GM21526 (cell line): ENCODE data around the gene CLDN4.
"Not testable (repeated sequence)": the region's sequence is repeated elsewhere in the genome, so short reads cannot be mapped to it uniquely, and the experiment has no call there.

Experiments
- ATAC-seq: cut with Tn5 transposase; IDR thresholded peaks from one replicate; pipeline ENCODE4 v1.9.1; 2021; ENCODE audit warnings: moderate library complexity; ENCODE audit not compliant: unreplicated experiment, low FRiP score

CLDN4 gene

DNA sequence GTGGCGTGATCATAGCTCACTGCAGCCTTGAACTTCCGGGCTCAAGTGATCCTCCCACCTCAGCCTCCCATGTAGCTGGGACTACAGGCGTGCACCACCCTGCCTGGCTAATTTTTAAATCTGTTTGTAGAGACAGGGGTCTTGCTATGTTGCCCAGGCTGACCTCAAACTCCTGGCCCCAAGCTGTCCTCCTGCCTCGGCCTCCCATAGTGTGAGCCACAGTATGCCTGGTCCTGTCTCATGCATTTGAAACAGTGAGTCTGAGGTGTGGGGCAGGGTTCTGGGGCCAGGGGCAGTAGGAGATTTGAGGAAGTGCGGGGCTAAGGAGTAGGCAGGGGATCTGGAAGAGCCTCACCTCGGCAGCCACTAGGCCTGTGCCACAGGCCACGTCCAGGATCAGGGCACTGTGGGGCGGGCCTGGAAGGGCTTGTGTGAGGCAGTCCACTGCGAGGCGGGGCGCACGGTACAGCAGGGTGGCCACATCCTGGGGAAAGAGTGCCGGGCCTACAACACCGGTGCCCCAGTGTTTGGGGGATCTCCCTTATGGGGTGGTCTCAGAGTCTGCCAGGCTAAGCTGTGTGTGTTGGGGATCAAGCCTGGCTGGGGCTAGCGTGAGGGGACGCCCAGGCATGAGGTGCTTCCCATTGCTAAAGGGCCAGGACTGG lies 10.1 kb downstream of the CLDN4 start:
- ATAC-seq, result no peak

DNA sequence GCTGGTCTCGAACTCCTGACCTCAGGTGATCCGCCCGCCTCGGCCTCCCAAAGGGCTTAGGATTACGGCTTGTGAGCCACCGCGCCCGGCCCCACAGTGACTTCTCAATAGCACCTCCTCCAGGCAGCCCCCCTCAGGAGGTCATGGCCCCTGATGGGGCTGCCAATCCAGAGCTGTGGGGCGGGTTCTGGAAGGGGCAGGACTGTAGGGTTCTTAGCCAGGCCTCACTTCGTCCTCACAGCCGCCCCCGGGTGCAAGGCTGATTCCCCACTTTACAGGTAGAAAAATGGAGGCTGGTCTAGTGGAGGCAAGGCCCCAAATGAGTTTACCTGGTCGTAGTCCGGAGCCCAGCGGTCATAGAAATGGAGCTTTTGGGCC lies 10.9 kb downstream of the CLDN4 start:
- no peak for ATAC-seq

DNA sequence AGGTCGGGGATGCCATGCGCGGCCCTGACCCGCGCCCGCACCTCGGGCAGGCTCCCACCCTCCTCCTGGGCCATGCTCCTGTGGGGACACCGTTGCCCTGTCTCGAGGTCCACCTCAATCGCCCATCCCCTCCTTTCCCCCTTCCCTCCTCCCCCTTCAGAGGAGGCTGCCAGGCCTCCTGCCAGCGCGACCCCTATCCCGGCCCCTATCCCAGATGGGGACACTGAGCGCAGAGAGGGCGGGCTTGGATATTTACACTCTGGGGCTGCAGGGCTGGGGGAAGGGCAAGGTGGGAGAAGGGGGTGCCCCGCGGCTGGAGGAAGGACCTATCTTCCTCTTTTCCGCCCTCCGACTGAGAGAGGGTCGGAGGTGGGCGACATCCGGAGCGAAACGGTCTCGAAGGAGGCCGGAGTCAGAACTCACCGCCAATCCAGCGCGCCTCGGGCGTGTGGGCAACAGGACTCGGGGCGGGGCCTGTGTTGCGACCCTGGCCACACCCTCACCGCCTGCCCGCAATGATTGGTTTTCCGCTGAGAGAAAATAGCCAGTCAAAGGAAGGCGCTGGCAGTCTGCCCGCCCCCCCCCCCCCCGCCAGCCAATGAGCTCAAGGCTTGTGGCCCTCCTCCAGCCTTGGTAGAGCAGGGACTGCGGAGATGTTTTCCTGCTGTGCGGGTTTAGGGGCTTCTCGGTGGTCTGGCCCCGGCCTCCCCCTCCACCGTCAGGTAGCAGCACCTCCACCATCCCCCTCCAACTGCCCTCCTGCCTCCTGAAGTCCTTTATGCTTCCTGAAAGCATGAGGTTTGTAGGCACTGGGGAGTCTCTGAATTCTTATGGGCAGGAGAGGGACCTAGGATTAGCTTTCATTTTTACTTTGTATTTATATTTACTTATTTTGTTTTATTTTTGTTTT lies 11.5 kb downstream of the CLDN4 start, which contains the start of gene METTL27:
Gene METTL27, minus strand, starts transcription at position 450 of the 910 bp plus-strand sequence. Its CDS starts 376 bp downstream, at position 74.
- ATAC-seq, result peak; percentile 92

DNA sequence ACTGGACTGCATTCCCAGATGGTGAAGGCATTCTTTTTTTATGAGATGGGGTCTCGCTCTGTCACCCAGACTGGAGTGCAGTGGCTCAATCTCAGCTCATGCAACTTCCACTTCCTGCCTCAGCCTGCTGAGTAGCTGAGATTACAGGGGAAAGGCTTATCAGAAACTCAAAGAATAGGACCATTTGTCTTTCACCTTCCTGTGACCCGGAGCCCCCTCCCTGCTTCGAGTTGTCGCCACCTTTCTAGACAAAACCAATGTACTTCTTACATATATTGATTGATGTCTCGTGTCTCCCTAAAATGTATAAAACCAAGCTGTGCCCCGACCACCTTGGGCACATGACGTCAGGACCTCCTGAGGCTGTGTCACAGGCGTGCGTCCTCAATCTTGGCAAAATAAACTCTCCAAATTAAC lies 13.3 kb downstream of the CLDN4 start:
- no peak for ATAC-seq

DNA sequence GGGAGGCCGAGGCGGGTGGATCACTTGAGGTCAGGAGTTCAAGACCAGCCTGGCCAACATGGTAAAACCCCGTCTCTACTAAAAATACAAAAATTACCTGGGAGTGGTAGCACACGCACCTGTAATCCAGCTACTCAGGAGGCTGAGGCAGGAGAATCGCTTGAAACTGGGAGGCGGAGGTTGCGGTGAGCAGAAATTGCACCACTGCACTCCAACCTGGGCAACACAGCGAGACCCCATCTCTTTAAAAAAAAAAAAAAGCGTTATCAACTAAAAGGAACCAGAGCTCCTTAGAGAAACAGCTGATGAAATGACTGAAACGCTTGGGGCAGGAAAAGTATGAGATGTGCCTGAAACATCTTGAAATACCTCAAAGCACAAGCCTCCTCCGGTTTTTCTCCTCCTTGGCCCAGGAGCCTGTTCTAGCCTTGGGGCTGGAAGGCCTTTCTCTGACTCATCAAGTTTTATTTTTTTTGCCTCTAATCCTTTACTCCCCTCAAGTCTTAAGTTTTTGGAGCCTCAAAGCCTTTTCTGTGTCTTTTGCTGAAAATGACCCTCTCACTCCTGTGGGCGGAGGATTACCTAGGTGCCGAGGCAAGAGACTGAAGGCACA lies 14.2 kb downstream of the CLDN4 start:
- no peak for ATAC-seq

DNA sequence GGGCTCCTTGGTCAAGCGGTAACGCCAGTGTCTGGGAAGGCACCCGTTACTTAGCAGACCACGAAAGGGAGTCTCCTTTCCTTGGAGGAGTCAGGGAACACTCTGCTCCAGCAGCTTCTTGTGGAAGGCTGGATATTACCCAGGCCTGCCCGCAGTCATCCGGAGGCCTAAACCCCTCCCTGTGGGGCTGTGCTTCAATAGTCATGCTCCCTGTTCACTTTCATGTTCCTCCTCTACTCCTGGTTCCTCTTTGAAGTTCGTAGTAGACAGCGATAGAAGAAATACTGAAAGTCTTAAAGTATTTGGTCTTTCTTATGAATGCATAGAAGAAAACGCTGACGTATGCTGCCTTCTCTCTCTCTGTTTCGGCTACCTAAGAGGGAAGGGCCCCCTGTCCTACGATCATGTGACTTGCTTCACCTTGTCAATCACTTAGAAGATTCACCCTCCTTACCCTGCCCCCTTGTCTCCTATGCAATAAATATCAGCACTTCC lies 15.0 kb downstream of the CLDN4 start:
- not testable (repeated sequence) for ATAC-seq

DNA sequence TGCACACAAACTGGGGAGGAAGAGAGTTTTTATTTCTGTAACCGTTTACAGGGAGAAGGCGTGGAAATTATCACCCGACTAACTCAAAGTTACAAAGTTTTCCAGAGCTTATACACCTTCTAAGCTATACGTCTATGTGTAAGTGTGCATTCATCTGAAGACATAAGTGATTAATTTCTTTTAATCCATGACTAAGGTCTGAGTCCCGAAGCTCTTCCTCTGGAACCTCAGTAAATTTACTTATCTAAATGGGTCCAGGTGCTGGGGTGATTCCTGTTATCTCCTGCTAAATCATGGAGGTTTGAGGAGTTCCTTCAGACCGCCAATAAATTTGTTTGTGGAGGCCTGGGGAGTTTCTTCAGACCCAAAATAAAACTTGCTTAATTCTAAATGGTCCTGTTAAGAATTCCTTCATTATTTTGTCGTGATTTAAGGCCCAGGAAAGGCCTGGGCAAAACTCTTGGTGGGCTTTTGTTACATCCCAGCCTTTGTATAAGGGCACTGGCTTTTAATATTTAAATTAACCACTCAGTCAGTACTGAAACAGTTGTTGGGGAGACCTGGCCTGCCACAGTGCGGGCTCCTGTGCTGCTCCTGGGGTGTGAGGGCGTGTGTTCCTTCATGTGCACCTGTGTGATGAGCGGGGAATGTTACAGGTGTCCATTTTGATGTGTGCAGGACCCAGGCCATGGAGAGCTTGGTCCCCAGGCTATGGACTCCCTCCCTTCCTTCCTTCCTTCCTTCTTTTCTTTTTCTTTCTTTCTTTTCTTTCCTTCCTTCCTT lies 17.3 kb downstream of the CLDN4 start:
- no peak for ATAC-seq

DNA sequence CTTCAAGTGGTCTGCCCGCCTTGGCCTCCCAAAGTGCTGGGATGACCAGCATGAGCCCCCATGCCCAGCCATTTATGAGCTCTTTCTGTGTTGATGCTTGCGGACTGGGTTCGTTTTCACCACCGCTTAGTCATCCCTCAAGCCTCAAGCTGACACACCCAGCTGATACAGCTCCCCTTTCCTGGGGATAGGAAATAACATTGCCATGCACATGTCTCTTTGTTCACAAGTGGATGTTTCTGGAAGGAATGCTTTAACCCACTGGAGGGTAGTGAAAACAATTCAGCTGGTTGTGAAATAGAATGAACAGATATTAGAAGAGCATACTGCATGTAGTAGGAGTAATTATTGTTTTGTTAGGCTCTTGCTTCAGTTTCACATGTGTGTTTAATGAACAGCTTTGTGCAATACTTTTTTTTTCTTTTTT lies 20.0 kb downstream of the CLDN4 start:
- no peak for ATAC-seq

DNA sequence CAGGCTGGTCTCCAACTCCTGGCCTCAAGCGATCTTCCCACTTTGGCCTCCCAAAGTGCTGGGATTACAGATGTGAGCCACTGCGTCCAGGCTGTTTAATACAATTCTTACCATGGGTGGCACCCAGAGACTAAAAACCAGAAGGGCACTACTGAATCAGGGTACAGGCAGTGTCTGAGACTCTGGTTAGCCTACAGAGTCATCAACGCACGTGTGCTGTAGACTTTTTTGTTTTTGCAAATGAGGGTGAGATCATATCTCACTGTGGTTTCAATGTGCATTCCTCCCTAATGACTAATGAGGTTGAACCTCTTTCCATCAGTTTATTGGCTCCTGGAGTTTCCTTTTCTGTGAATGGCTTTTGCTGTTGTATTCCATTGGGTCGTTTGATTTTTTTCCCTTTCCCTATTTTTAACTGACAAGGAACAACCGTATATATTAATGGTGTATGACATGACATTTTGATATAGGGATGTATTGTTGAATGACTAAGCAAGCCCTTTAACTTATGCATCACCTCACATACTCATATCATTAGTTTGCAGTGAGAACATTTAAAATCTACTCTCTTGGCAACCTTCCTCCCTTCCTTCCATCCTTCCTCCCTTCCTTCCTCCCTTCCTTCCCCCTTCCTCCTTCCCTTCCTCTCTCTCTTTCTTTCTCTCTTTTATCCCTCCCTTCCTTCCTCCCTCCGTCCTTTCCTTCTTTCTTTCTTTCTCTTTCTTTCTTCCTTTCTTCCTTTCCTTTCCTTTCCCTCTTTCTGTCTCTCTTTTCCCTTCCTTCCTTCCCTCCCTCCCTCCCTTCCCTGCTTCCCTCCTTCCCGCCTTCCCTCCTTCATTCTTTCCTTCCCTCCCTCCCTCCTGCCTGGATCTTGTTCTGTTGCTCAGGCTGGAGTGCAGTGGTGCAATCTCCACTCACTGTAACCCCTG lies 20.9 kb downstream of the CLDN4 start:
- ATAC-seq, result peak; percentile 60

DNA sequence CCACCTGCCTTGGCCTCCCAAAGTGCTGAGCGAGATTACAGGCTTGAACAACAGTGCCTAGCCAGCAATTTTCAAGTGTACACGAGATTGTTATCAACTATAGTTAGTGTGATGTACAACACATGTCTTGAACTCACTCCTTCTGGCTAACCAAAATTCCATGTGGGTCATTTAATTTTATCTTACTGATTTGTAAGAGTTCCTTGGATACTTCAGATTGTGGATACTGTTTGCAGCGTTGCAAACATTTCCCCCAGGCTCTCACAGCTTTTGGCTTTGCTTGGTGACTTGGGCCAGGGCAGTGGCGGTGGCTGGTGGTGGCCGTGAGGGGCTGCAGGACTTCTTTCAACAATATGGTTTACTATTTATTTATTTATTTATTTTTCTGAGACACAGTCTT lies 21.7 kb downstream of the CLDN4 start:
- ATAC-seq, result no peak

DNA sequence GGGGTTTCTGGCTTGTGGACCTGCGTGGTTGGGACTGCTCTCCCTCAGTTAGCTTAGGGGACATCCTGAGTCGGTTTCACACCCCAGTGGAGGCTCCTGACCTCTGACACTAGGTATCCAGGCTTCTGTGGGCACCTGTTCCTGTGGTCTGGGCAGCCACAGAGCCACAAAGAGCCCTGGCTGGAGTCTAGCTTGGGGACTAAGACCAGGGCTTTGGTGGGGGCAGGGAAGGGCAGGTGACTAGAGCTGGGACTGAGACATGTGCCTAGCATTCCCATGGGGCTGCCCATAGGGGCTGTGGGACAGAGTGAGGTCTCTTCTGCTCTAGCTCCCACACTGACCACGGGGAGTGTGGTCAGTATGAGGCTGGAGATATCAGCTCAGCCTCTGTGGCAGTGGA lies 26.1 kb downstream of the CLDN4 start:
- no peak for ATAC-seq

DNA sequence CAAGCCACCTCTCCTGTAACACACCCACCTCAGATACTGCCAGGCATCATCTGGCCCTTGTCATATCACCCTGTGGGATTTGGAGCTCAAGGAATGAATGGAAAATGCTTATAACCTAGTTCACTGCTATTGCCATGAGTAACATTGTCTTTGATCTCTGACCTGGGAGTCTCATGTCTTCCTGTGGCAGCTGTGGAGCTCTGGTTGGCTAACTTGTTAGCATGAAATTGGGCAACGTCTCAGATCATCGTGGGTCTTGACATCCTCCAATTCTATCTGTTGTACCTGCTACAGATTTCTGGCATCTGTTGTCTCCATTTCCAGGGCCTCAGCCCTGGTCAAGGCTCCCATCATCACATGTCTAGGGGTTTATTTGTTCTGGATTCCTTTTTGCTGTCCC lies 28.0 kb downstream of the CLDN4 start:
- no peak for ATAC-seq

DNA sequence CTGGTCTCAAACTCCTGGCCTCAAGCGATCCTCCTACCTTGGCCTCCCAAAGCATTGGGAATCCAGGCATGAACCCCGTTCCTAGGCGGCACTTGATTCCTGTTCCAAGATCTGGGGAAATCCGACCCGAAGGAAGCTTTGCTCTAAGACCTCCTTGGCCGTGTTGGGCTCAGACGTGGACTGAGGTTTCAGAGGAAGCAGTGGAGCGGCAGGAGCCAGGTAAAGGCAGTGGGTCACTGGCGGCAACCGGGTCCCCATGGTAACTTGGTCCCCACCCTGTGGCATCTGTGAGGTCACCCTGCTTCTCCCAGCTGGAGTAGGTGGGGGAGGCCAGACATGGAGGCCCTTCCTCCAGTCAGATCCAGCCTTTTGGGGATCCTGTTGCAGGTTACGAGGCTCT lies 30.1 kb downstream of the CLDN4 start, which contains the start of gene TMEM270:
Gene TMEM270, plus strand, starts transcription at position 301 of the 400 bp plus-strand sequence. Its CDS starts 36 bp downstream, at position 337.
- ATAC-seq, result no peak

DNA sequence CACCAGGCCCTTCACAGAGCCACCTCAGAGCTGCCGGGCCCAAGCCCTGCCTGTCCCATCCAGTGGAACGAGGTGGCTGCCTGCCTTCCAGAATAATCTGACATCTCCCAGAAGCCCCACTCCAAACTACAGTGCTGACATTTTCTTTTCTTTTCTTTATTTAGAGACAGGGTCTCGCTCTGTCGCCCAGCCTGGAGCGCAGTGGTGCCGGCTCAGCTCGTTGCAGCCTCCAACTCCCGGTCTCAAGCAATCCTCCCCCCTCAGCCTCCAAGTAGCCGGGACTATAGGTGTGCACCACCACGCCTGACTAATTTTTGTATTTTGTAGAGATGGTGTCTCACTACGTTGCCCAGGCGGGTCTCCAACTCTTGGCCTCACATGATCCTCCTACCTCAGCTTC lies 30.5 kb downstream of the CLDN4 start:
- ATAC-seq, result no peak

DNA sequence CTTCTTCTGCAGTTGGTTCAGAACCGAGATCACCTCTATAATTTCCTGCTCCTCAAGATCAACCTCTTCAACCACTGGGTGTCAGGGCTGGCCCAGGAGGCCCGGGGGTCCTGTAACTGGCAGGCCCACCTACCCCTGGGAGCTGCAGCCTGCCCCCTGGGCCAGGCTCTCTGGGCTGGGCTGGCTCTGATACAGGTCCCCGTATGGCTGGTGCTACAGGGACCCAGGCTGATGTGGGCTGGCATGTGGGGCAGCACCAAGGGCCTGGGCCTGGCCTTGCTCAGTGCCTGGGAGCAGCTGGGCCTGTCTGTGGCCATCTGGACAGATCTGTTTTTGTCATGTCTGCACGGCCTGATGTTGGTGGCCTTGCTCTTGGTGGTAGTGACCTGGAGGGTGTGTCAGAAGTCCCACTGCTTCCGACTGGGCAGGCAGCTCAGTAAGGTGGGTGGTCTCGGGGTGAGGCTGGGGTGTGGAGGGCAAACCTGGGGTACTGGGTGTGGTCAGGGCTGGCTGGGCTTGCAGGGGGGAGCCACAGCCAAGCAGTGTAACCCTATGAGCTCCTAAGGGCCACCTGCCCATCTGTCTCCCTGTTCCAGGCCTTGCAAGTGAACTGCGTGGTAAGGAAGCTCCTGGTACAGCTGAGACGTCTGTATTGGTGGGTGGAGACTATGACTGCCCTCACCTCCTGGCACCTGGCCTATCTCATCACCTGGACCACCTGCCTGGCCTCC lies 34.4 kb downstream of the CLDN4 start:
- ATAC-seq, result no peak

DNA sequence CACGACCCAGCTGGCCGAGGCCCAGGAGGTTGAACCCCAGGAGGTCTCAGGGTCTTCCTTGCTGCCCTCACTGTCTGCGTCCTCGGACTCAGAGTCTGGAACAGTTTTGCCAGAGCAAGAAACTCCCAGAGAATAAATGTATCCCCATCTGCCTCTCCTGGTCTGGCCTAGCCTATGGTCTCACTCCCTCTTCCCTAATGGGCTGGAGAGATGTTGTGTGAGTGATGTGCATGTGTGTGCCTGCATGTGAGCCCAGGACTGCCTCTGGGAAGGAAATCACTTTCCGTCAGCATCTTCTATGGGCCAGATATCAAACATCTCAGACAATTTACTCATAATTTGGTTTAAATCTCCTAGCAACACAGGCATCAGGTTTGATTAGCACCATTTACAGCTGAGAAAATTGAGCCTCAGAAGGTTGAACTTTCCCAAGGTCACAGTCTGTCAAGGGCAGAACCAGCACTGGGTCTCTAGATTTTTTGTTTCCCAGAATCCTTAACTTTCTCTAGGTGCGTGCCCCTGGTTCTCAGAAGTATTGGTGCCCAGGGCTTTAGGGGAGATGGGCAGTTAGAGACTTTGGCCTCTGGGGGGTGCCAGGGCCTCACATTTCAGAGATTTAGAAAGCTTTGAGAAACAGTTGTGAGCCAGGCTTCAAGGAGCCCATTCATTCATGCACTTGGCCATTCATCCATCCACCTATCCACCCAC lies 35.1 kb downstream of the CLDN4 start:
- no peak for ATAC-seq

DNA sequence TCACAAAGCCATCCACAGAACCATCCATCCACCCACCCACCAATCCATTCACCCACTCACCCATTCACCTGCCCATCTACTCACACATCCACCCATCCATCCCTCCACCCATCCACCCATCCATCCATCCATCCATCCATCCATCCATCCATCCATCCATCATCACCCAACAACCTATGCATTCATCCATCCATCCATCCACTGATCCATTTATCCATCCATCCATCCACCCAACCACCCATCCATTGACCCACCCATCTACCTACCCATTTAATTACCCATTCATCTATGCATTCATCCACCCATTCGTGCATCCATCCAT lies 35.6 kb downstream of the CLDN4 start:
- no peak for ATAC-seq
